Cardiac fibroblast (primary cell): ENCODE results near the gene KLHDC2.
A peak's percentile ranks its signal among the peaks of the same experiment; 100 is the strongest.
"Not testable (repeated sequence)": the region's sequence is repeated elsewhere in the genome, so short reads cannot be mapped to it uniquely, and the experiment has no call there.

Experiments used
- DNase-seq, 2 donors: peaks; one replicate each; pipeline versions ENCODE4 v3.0.0 to v3.0.0-alpha.2; 2010; ENCODE audit warnings: low read depth in 2 of 2
- H3K4me3 ChIP-seq, 2 donors: replicated peaks in 1 of 2; 1 replicate in 1 of 2; 2 replicates in 1 of 2; pipeline ENCODE4 v1.5.1; 2011; ENCODE audit warnings: low read depth in 2 of 2, low read length in 2 of 2, mild to moderate bottlenecking in 2 of 2, moderate library complexity in 1 of 2
- TF ChIP-seq, protein P1 (sequence below): IDR thresholded peaks from one replicate; pipeline ENCODE4 v1.5.1; 2011; ENCODE audit warnings: low read depth, mild to moderate bottlenecking, low read length, inconsistent platforms

KLHDC2 gene, protein sequence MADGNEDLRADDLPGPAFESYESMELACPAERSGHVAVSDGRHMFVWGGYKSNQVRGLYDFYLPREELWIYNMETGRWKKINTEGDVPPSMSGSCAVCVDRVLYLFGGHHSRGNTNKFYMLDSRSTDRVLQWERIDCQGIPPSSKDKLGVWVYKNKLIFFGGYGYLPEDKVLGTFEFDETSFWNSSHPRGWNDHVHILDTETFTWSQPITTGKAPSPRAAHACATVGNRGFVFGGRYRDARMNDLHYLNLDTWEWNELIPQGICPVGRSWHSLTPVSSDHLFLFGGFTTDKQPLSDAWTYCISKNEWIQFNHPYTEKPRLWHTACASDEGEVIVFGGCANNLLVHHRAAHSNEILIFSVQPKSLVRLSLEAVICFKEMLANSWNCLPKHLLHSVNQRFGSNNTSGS

DNA sequence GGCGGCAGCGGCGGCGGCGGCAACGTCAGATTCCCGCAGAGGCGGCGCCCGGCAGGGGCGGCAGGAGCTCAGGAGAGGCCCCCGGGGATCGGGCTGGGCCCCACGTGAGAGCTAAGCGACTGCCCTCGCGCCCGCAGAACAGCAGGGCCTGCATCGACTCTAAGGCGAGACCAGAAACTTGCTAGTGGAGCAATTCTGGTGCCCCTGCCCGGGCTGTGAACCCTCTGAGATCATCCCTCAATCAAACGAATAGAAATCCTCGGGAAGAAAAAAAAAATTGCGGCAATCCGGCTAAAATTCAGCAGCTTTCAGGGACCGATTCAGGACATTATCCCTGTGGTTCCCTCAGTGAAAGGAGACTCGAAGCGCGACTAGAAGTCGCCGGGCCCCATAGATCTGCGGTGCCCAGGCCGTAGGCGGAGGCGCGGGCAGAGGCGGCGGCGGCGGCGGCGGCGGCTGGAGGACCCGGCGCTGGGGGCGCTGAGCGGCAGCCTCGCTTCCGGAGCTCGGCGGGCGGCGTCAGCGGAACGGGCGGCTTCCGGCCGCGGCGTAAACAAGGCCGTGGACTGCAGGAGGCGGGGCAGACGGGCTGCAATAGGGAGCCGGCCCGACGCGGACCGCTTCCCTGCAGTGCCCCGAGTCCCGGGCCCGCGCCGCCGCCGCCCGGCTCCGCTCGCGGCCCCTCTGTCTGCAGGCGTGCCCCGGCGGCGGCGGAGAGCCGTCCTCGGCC lies at the start of gene KLHDC2:
KLHDC2 (plus strand) TSS at position 583 of the 730 bp plus-strand sequence. CDS start 316 bp downstream, outside the sequence.
- peak; percentile 88 to 94 for DNase-seq
- H3K4me3 ChIP-seq, result peak within 1 kb of the TSS; percentile 95 to 96
- TF ChIP-seq, protein P1, sequence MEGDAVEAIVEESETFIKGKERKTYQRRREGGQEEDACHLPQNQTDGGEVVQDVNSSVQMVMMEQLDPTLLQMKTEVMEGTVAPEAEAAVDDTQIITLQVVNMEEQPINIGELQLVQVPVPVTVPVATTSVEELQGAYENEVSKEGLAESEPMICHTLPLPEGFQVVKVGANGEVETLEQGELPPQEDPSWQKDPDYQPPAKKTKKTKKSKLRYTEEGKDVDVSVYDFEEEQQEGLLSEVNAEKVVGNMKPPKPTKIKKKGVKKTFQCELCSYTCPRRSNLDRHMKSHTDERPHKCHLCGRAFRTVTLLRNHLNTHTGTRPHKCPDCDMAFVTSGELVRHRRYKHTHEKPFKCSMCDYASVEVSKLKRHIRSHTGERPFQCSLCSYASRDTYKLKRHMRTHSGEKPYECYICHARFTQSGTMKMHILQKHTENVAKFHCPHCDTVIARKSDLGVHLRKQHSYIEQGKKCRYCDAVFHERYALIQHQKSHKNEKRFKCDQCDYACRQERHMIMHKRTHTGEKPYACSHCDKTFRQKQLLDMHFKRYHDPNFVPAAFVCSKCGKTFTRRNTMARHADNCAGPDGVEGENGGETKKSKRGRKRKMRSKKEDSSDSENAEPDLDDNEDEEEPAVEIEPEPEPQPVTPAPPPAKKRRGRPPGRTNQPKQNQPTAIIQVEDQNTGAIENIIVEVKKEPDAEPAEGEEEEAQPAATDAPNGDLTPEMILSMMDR, result no peak

DNA sequence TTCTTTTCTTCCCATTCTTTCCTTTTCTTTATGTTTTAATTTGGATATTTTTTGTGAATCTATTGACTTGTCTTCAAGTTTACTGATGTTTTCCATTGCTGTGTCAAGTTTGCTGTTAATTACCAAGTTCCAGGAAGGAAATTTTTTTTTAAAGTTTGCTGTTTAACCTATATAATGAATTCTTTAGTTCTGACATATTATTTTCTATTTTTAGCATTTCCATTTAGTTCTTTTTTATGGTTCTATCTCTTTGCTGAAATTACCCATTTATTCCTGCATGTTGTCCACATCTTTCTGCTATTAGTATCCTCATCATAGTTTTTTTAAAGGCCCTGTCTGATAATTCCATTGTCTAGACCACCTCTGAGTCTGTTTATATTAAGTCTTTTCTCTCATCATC lies 47.2 kb upstream of the KLHDC2 start:
- TF ChIP-seq, protein P1, result no peak
- no peak for DNase-seq
- H3K4me3 ChIP-seq, result no peak overlapping the region

DNA sequence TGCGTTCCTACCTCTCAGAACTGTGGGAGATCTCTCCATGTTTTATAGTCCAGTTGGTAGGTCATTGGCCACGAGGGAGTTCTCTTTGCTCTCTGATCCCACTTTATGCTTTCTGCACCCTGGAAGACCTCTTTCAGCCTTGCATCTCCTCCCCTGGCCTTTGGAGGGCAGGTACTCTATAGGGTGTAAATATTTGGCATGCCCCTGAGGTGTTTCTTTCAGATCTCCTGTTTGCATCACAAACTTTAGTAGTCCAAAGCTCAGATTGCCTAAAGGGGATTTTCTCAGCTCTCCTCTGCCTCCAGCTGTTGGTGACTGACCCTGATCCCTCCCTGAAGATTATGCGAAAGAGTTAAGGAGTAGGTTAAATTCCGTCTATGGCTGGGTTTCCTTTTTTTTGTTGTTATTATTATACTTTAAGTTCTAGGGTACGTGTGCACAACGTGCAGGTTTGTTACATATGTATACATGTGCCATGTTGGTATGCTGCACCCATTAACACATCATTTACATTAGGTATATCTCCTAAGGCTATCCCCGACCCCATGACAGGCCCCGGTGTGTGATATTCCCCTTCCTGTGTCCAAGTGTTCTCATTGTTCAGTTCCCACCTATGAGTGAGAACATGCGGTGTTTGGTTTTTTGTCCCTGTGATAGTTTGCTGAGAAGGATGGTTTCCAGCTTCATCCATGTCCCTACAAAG lies 46.1 kb upstream of the KLHDC2 start:
- DNase-seq, H3K4me3 ChIP-seq: not testable (repeated sequence)

DNA sequence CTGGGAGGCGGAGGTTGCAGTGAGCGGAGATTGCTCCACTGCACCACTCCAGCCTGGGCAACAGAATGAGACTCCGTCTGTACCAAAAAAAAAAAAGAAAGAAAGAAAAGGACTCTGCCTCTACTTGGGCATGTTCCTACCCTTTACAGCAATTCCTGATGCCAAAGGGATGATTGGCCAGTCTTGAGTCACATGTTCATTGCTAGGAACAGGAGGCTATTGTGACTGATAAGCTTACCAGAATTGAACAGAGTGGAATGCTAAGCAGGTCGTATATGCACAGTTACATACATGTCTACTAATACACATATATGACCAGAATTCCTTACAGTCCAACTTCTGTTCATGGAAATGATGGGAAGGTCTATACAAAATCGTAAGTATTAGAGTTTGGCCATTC lies 40.8 kb upstream of the KLHDC2 start:
- H3K4me3 ChIP-seq, result no peak overlapping the region
- TF ChIP-seq, protein P1, result no peak
- no peak for DNase-seq

DNA sequence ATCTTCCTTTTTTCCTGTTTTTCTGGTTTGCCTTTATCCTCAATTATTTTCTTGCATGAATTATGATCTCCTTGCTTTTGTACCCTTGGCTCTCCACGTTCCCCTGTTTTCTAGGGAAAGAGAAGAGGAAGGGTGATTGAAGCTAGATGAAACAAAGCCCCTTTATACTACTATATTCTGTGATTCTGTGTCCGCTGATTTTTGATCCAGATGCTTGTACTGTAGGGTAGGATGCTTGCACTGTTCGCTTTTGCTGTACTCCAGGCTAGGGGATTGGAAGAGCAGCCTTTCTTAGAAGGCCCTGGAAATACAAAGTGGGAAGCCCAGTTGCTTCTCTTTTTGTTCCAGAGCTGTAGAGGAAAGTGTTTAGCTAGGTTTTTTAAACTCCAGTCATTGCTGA lies 35.1 kb upstream of the KLHDC2 start:
- DNase-seq, result no peak
- TF ChIP-seq, protein P1, result no peak
- H3K4me3 ChIP-seq, result no peak overlapping the region

DNA sequence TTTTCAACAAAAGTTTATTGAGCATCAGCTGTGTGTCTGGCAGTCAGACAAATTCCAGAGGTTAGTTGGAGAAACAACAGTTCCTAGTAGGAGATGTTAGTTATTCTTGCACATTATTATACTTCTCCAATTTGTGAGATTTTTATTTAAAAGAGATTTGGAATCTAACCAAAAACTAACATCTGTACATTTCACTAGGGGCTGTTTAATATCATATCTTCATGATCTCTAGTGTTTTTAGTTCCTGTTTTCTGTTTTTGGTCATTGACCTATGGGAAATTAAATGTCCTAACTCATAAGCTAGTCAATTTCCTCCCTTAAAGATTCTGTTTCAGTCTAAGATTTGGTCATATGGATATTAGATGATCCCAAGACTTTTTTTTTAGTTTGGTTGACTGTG lies 34.1 kb upstream of the KLHDC2 start:
- DNase-seq, result no peak
- no peak overlapping the region for H3K4me3 ChIP-seq
- TF ChIP-seq, protein P1, result no peak

DNA sequence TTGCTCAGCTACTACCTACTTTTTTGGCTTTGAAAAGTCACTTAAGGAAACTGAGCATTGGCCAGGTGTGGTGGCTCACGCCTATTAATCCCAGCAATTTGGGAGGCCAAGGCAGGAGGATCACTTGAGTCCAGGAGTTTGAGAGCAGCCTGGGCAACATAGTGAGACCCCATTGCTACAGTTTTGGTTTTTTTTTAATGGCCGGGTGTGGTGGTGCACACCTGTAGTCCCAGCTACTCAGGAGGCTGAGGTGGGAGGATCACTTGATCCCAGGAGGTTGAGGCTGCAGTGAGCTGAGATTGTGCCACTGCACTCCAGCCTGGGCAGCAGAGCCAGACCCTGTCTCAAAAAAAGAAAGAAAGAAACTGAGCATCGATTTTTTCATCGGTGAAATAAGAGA lies 32.3 kb upstream of the KLHDC2 start:
- not testable (repeated sequence) for H3K4me3 ChIP-seq, DNase-seq
